ENCODE data around the gene TMEM203.

The TMEM203 gene

GRCh38 chr9:137198902-137199283 is 6.6 kb downstream of the TMEM203 start:
- no peak for TF ChIP-seq CTCF (IDR thresholded peaks at IDR 0.05; ENCODE audit: insufficient read depth, low read length, poor library complexity, severe bottlenecking)
- no peaks in the 10 kb centered on the region for H3K27me3 ChIP-seq (replicated peaks; ENCODE audit: control insufficient read depth, insufficient read depth, low read length)
- DNase-seq (ENCODE audit: extremely low read depth, insufficient read length) = no peak
- no peaks in the 10 kb centered on the region; the same call in 1 of the 2 replicates for H3K36me3 ChIP-seq (ENCODE audit: control insufficient read depth, insufficient read depth, low read length)
- H3K4me3 ChIP-seq (replicated peaks; ENCODE audit: low read depth, low read length) = no peak overlapping the region

- DNase-seq (ENCODE audit: extremely low read depth, insufficient read length) = no peak
- TF ChIP-seq CTCF (IDR thresholded peaks at IDR 0.05; ENCODE audit: insufficient read depth, low read length, poor library complexity, severe bottlenecking) = no peak
- Histone ChIP-seq H3K36me3 (ENCODE audit: control insufficient read depth, insufficient read depth, low read length) (no peaks in the 10 kb centered on the region; the same call in 1 of the 2 replicates), H3K27me3 (replicated peaks; ENCODE audit: control insufficient read depth, insufficient read depth, low read length) (no peaks in the 10 kb centered on the region), H3K4me3 (replicated peaks; ENCODE audit: low read depth, low read length) (no peak overlapping the region)
Observed at GRCh38 chr9:137198051-137198901, 7.2 kb downstream of the TMEM203 start.

- Histone ChIP-seq H3K4me3 (replicated peaks; ENCODE audit: low read depth, low read length) (no peak overlapping the region), H3K27me3 (replicated peaks; ENCODE audit: control insufficient read depth, insufficient read depth, low read length) (no peaks in the 10 kb centered on the region), H3K36me3 (ENCODE audit: control insufficient read depth, insufficient read depth, low read length) (peaks cover 6% of the 10 kb centered on the region)
- TF ChIP-seq CTCF (IDR thresholded peaks at IDR 0.05; ENCODE audit: insufficient read depth, low read length, poor library complexity, severe bottlenecking) = no peak
- DNase-seq (ENCODE audit: extremely low read depth, insufficient read length) = no peak
Observed at GRCh38 chr9:137195525-137196220, 9.8 kb downstream of the TMEM203 start.

- Histone ChIP-seq H3K4me3 (replicated peaks; ENCODE audit: low read depth, low read length) (no peak overlapping the region), H3K27me3 (replicated peaks; ENCODE audit: control insufficient read depth, insufficient read depth, low read length) (no peaks in the 10 kb centered on the region), H3K36me3 (ENCODE audit: control insufficient read depth, insufficient read depth, low read length) (peaks cover 9% of the 10 kb centered on the region)
- DNase-seq (ENCODE audit: extremely low read depth, insufficient read length) = no peak
- TF ChIP-seq CTCF (IDR thresholded peaks at IDR 0.05; ENCODE audit: insufficient read depth, low read length, poor library complexity, severe bottlenecking) = no peak
Observed at GRCh38 chr9:137194909-137195308, 10.5 kb downstream of the TMEM203 start.

GRCh38 chr9:137194388-137194787 is 11.1 kb downstream of the TMEM203 start:
- no peak for DNase-seq (ENCODE audit: extremely low read depth, insufficient read length)
- Histone ChIP-seq H3K27me3 (replicated peaks; ENCODE audit: control insufficient read depth, insufficient read depth, low read length) (no peaks in the 10 kb centered on the region), H3K4me3 (replicated peaks; ENCODE audit: low read depth, low read length) (no peak overlapping the region), H3K36me3 (ENCODE audit: control insufficient read depth, insufficient read depth, low read length) (peaks cover 9% of the 10 kb centered on the region)
- no peak for TF ChIP-seq CTCF (IDR thresholded peaks at IDR 0.05; ENCODE audit: insufficient read depth, low read length, poor library complexity, severe bottlenecking)
